GM21360 (cell line): ENCODE data around the gene SPATA12.

Experiments
- ATAC-seq: cut with Tn5 transposase; IDR thresholded peaks from one replicate; pipeline ENCODE4 v1.9.1; 2021; ENCODE audit warnings: mild to moderate bottlenecking, moderate library complexity; ENCODE audit not compliant: unreplicated experiment

The SPATA12 gene

DNA sequence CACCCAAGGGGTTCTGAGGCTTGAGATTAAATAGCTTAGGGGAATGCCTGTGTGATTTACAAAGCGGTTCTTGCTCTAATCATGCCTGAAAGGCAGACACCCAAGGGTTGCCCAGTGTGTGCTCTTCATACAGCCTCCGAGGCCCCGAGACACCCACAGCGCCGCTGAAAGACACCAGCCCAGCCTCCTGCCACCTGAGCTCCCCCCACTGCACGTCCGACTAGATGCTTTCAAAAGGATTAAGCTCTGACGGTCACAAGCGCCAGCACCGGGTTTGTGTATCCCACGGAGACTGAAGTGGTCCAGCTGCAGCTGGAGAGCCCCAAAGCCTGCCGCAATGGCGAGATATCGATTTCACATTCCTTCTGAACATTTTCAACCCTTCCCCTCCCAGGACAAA, 50.3 kb downstream of the SPATA12 start:
- ATAC-seq: no peak

DNA sequence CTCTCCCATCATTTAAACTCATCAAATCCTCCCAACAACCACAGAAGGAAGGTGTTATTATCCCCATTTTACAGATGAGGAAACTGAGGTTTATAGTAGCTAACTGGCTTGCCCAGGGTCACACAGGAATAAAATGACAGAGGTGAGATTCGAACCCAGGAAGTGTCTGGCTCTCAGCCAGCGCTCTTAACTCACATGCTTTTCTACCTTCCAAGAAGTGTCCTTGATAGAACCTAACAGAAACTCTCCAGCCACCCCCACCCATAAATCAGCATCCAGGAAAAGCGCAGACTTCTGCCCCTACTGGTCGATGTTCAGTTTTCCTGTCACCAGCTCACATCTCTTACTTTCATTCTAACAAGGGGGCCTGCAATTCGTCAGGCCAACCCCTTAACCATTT, 51.7 kb downstream of the SPATA12 start:
- ATAC-seq: no peak

DNA sequence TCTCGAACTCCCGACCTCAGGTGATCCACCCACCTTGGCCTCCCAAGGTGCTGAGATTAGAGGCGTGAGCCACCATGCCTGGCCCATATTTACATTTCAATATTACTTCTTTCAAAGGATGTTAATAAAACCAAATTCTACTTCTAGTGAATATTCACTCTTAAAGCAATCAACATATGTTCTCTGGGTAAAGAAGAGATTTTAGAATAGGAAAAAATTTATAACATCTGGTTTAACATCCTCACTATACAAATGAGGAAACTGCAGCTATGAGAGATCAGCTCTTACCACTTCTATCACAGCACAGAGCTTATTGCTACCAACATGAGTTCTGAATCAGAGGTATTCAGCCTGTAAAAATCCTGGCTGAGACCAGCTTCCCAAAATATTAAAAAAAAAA, 56.0 kb downstream of the SPATA12 start:
- ATAC-seq: no peak

DNA sequence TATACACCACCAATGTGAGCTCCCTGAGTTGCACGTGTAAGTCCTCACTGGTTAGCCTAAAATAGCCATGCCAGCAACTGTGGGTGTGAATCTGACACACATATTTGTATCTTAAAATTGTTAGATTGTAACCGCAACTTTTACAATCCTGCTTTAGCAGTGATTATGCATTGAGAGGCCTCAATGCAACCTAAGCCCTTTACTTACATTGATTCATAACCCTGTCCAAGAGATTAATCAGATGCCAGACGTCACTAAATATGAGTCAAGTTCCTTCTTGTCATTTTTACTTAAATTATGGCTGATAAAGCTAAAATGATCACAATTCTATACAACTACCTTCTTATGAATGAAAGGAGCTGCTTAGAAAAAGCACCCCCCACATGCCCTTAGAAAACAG, 57.8 kb downstream of the SPATA12 start:
- ATAC-seq: no peak

DNA sequence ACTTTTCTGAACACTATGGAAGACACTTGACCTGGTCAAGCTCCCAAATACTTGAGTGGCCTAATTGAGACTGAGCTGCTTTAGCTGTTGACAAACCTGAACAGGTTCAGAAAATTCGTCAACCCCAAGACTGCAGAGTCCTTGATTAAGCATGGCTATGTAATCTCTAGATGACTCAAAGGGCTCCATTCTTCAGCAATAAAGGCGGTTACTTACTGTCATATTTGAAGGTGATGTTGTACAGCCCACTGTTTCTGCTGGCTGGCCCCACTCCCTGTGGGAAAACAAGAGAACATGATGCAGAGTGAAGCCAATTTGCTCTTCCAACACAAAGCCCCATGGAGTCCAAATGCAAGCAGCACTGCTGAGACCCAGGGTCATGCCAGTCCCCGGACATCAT, 59.6 kb downstream of the SPATA12 start:
- no peak for ATAC-seq

DNA sequence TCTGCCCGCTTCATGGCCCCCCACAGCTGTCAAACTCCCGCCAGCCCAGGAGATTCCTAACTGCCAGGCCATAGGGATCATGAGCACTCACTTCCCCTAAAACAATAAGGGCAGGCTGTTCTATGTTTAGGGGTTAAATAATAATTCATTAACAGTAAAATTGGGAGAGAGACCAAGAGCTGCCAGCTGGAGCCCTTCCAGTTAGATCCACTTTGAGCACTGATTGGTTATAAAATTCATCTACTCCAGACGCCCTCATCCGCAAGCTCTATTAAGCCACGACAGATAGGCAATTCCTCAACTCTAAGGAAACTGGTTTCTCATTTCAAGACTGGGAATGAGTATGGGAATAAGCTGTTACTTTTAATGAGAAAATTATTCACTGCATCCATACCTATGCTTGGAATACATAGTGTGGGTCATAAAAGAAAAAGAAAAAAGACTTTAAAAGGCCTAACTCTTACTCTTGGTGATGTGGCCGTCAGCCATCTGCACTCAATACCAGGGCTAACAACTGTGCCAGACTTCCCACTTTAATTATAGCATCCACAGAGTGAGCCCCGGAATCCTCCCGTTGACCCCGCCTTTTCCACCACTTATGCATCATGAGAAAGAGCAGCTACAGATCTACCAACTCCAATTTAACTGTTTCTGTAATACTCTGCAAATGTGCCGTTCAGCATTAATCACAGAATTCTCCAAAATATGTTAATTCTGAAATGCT, 60.1 kb downstream of the SPATA12 start:
- no peak for ATAC-seq
